ENCODE results near the gene FAM72D.
"Not testable (repeated sequence)": the region's sequence is repeated elsewhere in the genome, so short reads cannot be mapped to it uniquely, and the experiment has no call there.

The FAM72D gene

DNA sequence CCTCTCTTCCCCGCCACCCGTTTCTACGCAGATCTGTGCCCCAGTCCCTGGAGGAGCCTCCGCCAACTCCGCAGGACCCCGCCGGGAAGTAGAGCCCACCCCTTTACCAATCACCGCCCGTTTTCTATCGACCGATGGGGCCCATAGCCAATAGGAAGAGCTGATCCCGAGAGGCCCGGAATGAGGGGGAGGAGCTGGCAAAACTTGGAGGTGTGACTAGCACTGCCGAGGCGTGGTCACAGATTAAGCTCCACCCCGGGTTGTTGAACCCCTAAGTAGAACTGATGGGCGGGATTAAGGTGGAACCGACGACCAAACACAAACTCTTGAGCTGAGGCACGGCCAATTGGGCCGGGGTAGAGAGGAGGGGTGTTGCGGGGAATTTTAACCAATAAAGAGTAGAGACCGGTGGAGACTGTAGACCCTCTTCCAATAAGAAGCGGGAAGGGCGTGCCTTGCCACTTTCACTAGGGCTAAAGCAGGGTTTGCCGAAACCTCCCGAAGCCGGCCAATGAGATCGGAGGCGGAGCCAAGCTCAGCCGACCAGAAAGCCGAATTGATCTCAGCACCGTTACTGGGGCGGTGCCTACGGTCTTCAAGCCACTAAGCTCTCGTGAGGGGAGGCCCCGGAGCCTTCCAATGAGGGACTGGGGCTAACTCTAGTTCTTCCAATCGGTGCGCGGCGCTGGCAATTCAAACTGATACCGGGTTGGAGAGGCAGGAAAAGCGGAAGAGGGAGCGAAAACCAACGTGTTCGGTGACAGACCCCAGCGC, at the start of gene FAM72D, which contains the start of gene SRGAP2B:
TSS of gene FAM72D (plus strand) at position 691 of the 774 bp plus-strand sequence. CDS start 874 bp downstream, outside the sequence.
TSS of gene SRGAP2B (minus strand) at position 45 of the 774 bp plus-strand sequence. CDS start 2,427 bp downstream, outside the sequence.
- DNase-seq: not testable (repeated sequence)

GRCh38 chr1:145047553-145047952, 48.2 kb upstream of the FAM72D start:
- not testable (repeated sequence) for DNase-seq

DNA sequence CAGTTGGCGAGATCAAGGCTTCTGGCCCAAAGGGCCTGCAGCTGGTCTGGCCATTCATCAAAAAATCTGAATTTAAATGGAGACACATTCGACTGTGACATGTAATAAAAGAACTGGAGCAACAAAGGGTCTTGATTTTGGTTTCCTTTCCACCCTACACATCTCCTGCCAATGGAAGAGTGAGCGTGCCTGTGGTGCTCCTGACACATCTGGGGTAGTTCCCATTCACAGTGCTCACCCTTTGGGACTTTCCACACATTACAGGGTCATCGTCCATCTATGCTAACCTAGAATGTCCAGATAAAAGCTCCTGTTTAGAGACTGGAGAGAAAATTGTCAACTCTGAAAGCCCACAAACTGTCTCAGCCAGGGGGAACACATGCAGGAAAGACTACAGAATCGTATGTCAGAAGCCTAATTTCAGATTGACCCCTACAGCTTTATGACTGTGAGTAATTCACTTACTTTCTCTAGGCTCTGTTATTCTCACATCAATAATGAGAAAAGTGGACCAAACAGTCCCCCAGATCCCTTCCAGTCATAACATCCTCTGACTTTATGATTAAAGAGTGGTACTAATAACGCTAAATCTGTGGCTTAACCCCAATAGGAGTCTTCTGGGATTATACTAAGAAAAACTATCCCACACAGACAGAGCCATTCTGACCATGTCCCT, 47.5 kb upstream of the FAM72D start:
- not testable (repeated sequence) for DNase-seq

DNA sequence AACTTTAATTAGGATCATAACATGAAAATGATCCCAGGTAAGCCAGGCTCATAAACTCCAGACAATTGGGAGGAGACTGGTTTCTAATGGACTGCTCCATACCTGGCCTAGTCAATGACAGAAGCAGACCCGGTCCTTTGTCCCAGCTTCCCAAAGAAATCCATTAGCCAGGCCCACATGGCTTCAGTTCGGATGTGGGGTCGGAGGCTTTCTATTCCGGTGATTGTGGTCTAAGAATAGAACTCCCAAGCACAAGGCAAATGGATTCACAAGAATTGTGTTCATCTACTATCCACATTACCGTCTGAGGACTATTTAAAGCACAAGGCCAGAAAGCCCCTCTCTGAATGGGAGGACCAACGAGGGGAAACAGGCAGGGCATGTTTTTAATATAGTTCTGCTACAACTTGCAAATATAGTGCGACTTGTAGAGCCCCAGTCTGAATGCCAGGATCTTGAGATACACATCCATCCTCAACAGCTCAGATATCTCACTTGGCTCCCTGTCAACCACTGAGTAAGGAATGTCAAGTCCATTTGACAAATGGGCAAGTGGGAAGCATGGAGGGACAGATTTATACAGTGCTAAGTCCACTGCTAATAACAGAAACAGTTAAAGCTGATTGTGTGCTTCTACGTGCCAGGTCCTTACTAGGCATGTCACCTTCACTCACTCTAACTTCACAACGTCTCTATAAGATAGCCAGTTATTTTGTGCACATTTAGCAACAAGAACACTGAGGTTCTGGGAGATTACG, 43.6 kb upstream of the FAM72D start:
- DNase-seq: not testable (repeated sequence)

DNA sequence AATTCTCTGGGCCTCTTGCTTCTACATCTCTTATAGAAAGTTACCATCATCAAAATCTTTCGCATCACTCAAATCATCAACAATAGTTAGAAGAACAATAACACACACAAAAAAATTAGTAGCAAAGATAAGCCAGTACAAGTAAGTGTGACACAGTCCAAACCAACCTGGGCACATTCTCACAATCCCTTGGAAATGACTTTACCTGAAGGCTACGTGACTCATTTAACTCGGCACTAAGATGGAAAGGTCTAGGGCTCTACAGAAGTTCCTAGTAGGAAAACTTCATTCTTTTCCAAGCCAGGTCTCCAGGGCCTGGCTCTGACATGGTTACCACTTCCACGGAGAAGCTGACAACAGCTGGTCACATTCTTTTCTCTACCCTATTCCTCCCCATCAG, 42.3 kb upstream of the FAM72D start:
- not testable (repeated sequence) for DNase-seq

GRCh38 chr1:145055217-145055760, 40.5 kb upstream of the FAM72D start:
- DNase-seq: not testable (repeated sequence)

- DNase-seq: not testable (repeated sequence)
These were observed 37.6 kb upstream of the FAM72D start for GRCh38 chr1:145058184-145058583.

DNA sequence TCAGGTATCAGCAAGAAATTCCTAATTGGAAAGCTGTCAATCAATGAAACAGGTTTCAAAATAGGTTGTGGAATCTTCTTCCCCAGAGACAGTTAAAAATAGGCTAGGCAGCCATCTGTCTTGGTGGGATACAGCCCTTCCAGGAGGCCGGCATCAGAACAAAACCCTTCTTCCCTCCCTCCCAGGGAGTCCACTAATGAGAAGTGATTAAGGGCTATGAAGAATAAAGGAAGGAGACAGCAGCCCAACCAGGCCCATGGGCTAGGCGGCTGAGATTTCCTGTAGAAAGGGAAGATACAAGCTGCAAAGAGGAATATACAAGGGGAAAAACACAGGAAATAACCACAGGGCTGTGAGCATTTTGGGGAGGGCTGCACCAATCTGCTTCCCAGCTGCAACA, 32.5 kb upstream of the FAM72D start:
- not testable (repeated sequence) for DNase-seq

- not testable (repeated sequence) for DNase-seq
These were observed 31.7 kb upstream of the FAM72D start for GRCh38 chr1:145063941-145064648.

DNA sequence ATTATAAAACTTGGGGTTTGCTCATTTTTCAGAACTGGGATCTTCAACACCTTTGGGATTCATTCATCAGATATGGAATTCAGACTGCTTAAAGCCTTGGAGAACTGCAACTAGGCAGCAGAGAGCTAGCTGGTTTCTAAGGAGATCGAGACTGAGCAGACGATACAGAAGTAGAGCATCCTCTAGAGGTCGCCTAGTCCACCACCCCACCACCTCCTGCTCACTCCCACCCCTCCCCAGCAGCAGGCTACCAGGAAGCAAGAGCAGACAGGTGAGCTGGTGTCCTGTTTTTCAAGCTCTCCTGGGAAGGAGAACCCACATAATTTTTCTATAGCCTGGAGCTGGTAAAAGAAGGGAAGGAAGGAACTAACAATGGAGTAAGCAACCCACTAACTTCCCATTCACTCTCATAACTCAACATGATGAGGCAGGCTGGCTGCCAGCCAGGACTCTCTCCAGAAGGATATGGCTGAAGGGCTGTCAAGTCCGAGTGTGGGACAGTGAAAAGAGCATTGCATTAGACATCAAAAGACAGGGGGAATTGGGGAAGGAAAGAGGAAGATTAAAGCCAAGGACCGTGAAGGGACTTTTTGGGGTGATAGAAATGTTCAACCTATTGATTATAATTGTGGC, 30.5 kb upstream of the FAM72D start:
- DNase-seq: not testable (repeated sequence)

DNA sequence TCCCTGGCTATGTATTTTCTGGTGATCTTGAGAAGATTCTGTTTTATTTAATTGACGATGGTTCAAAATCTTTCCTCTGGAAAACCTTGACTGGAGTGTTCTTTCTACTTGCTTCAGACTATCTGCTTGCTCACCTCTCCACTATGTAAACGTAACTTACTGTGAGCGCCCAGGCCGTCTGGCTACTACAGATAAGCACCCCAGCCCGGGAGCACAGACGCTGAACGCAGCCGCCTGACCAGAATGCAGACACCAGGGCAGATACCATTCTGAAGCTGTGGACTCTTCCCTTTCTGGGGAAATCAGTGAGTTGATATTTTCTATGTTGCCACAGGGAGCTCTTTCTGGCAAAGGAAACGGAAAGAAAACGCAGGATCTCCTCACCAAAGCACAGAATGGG, 29.3 kb upstream of the FAM72D start:
- not testable (repeated sequence) for DNase-seq

DNA sequence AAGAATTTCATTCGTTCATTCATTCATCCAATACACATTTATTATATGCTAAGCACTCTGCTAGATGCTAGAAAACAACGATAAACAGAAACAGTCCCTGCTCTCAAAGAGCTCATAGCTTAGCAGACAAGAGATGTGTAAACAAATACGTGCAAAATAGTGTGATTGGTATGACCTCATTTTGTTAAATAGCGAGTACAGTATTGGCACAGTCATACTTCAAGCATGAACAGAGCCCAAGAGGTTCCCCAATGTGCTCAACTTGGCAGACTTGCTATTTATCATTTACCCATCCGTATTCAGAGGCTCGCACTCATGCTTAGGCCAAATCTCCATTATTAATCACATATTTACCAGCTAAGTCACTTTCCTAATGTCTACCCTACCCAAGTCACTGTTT, 24.2 kb upstream of the FAM72D start:
- DNase-seq: not testable (repeated sequence)

DNA sequence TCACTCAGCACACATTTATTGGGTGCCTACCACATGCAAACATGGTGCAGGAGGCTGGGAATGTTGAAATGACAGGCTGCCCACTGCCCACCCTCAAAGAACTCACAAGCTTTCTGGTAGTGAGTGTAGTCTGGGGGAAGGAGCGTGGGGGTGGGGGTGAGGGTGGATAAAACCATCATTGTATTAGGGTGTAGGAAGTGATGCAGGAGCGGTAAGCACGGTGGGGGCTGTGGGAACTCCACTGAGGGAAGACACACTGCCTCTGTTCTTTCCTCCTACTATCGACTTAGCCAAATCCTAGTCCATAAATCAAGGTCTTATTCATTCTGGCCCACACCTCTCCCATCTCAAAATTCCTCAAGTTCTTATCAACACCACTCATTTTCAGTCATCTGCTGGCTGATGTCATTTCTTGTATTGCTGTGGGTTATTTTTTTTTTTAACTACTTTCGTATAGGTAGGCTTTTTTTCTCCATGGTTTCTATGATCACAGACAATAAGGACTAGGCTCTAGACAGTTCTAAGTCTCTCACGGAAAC, 21.7 kb upstream of the FAM72D start:
- DNase-seq: not testable (repeated sequence)

GRCh38 chr1:145076877-145077276, 18.9 kb upstream of the FAM72D start:
- not testable (repeated sequence) for DNase-seq

GRCh38 chr1:145077872-145078786, 17.6 kb upstream of the FAM72D start:
- DNase-seq: not testable (repeated sequence)

DNA sequence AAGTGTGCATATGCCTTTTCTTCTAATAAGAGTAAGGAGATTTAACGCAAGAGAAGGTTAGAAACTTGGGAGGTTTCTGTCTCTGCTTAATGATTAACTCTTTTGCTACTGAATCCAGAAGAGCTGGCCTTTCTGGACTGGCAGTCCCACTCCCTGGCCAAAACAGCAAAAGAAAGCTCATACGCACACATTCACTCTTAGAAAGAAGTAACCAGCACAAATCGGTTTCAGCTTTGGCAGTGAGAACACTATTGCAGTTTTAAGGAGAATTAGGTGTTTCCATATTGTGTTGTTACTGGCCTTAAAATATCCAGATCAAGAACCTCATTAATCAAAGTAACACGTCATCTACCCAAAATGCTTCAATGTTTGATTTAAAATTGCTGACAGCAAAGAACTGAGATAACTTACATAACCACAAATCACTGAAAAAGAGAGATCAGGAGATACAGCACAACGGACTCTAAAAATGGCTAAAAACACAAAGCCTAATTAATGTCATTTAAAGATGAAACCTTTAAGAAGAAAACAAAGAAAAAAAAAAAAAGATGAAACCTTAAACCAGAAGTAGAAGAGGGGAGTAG, 16.9 kb upstream of the FAM72D start:
- DNase-seq: not testable (repeated sequence)

DNA sequence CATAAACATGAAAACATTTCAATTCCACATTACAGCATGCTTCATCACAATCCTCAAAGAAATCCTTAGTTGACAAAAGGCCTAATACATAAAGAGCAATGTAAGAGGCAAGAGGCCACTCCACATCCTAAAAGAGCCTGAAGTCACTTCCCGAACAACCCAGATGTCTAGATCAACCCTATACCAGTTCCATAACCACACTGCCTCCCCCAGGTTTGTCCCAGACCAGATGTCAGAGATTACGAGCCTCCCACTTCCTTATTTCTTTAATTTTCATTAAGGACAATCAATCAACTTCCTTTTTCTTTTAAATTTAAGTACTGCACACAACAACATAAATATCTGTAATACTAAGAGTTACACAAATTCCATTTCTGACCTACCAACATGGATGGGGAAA, 16.0 kb upstream of the FAM72D start:
- not testable (repeated sequence) for DNase-seq

DNA sequence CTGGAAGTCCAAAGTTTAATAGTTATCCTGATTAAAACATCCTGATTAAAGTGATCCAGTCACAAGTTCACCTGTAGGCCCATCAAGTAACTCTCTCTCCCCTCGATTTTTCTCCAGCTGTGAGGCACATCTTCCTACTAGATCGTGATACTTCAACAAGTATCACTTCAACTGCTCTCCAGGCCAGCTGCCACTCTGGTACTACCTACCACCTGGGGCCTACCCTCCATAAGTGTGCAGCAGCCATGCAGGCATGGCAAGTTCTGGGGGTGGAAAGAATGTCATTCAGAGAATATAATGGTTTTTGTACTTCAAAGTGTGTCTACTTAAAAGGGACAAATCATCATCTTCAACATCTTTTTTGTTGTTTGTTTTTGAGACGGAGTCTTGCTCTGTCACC, 15.6 kb upstream of the FAM72D start:
- not testable (repeated sequence) for DNase-seq

- DNase-seq: not testable (repeated sequence)
These were observed 13.1 kb upstream of the FAM72D start for GRCh38 chr1:145082483-145083255.

Measured in SHP77 (cell line).